Activated T-helper 17 cell treated with anti-CD3 and anti-CD28 coated beads, Interleukin-2, amount 50 U/mL, for 72 hours (primary cell): ENCODE data around the gene QKI. TPM values are rescaled to one million over a fixed set of nuclear protein-coding genes. Genes with fewer than 3 reads are reported as not detected.
A peak's percentile ranks its signal among the peaks of the same experiment; 100 is the strongest.
"Not testable (repeated sequence)": the region's sequence is repeated elsewhere in the genome, so short reads cannot be mapped to it uniquely, and the experiment has no call there.

Experiments used
- ATAC-seq: fragments of 150-1000 bp; cut with Tn5 transposase; replicated peaks from 2 replicates; pipeline ENCODE4 v1.10.0; 2021; ENCODE audit warnings: mild to moderate bottlenecking, moderate library complexity
- H3K27ac Mint-ChIP-seq: one replicate; pipeline ENCODE4 v1.8.0; 2022; ENCODE audit warnings: mixed read lengths
- H3K27me3 Mint-ChIP-seq: one replicate; pipeline ENCODE4 v1.8.0; 2022; ENCODE audit warnings: mixed read lengths
- H3K36me3 Mint-ChIP-seq: one replicate; pipeline ENCODE4 v1.8.0; 2022; ENCODE audit warnings: low read depth, mild to moderate bottlenecking, mixed read lengths
- H3K4me1 Mint-ChIP-seq: one replicate; pipeline ENCODE4 v1.8.0; 2022; ENCODE audit warnings: mixed read lengths
- H3K4me3 Mint-ChIP-seq: one replicate; pipeline ENCODE4 v1.8.0; 2022; ENCODE audit warnings: mild to moderate bottlenecking, mixed read lengths
- H3K9me3 Mint-ChIP-seq: one replicate; pipeline ENCODE4 v1.8.0; 2022; ENCODE audit warnings: mixed read lengths
- total RNA-seq, 2 donors: library from RNA; stranded (reverse); gene quantifications; one replicate each; pipeline ENCODE4 v1.2.3, GENCODE V29; 2022

QKI gene
- total RNA-seq, 2 donors from 2014 or later, result 41.3 to 49.0 TPM

GRCh38 chr6:163459536-163459935 lies 45.0 kb downstream of the QKI start:
- H3K27me3 Mint-ChIP-seq, result no peaks in the 10 kb centered on the region
- H3K9me3 Mint-ChIP-seq, result no peaks in the 10 kb centered on the region
- peak overlapping the region; percentile 84 for H3K4me3 Mint-ChIP-seq
- ATAC-seq, result no peak
- peak overlapping the region; percentile 94 for H3K27ac Mint-ChIP-seq
- H3K36me3 Mint-ChIP-seq, result peaks cover 11% of the 10 kb centered on the region
- peaks cover 61% of the 10 kb centered on the region for H3K4me1 Mint-ChIP-seq

- Mint-ChIP-seq H3K36me3 (peaks cover 17% of the 10 kb centered on the region), H3K4me3 (peak overlapping the region; percentile 84), H3K4me1 (peaks cover 64% of the 10 kb centered on the region), H3K27ac (peak overlapping the region; percentile 94), H3K9me3 (no peaks in the 10 kb centered on the region), H3K27me3 (no peaks in the 10 kb centered on the region)
- peak; percentile 81 for ATAC-seq
Measured at GRCh38 chr6:163460307-163460782, 45.8 kb downstream of the QKI start.

GRCh38 chr6:163461696-163462095 lies 47.2 kb downstream of the QKI start:
- Mint-ChIP-seq H3K27ac (peak overlapping the region; percentile 94), H3K4me3 (peak overlapping the region; percentile 84), H3K9me3 (no peaks in the 10 kb centered on the region), H3K27me3 (no peaks in the 10 kb centered on the region), H3K36me3 (peaks cover 17% of the 10 kb centered on the region), H3K4me1 (peaks cover 60% of the 10 kb centered on the region)
- ATAC-seq, result no peak

GRCh38 chr6:163463180-163463579 lies 48.7 kb downstream of the QKI start:
- ATAC-seq, result peak; percentile 63
- Mint-ChIP-seq H3K27me3 (no peaks in the 10 kb centered on the region), H3K9me3 (no peaks in the 10 kb centered on the region), H3K36me3 (peaks cover 12% of the 10 kb centered on the region), H3K27ac (peak overlapping the region; percentile 94), H3K4me1 (peaks cover 50% of the 10 kb centered on the region), H3K4me3 (peak overlapping the region; percentile 84)

- no peak overlapping the region for H3K4me3 Mint-ChIP-seq
- H3K36me3 Mint-ChIP-seq, result peaks cover 12% of the 10 kb centered on the region
- peak overlapping the region; percentile 94 for H3K27ac Mint-ChIP-seq
- H3K27me3 Mint-ChIP-seq, result no peaks in the 10 kb centered on the region
- ATAC-seq, result no peak
- H3K4me1 Mint-ChIP-seq, result peaks cover 47% of the 10 kb centered on the region
- H3K9me3 Mint-ChIP-seq, result no peaks in the 10 kb centered on the region
Measured at GRCh38 chr6:163463795-163464194, 49.3 kb downstream of the QKI start.

GRCh38 chr6:163466839-163467390 lies 52.4 kb downstream of the QKI start:
- H3K27ac Mint-ChIP-seq, result no peak overlapping the region
- no peaks in the 10 kb centered on the region for H3K27me3 Mint-ChIP-seq
- H3K9me3 Mint-ChIP-seq, result peaks cover 17% of the 10 kb centered on the region
- no peak for ATAC-seq
- H3K4me1 Mint-ChIP-seq, result peaks cover 42% of the 10 kb centered on the region
- H3K4me3 Mint-ChIP-seq, result no peak overlapping the region
- peaks cover 38% of the 10 kb centered on the region for H3K36me3 Mint-ChIP-seq

GRCh38 chr6:163468738-163469137 lies 54.2 kb downstream of the QKI start:
- H3K4me1 Mint-ChIP-seq, result peaks cover 42% of the 10 kb centered on the region
- H3K36me3 Mint-ChIP-seq, result peaks cover 38% of the 10 kb centered on the region
- no peak overlapping the region for H3K27ac Mint-ChIP-seq
- H3K4me3 Mint-ChIP-seq, result no peak overlapping the region
- ATAC-seq, result no peak
- H3K9me3 Mint-ChIP-seq, result peaks cover 17% of the 10 kb centered on the region
- no peaks in the 10 kb centered on the region for H3K27me3 Mint-ChIP-seq

- Mint-ChIP-seq H3K9me3 (peaks cover 17% of the 10 kb centered on the region), H3K36me3 (peaks cover 32% of the 10 kb centered on the region), H3K27ac (no peak overlapping the region), H3K4me3 (no peak overlapping the region), H3K4me1 (peaks cover 35% of the 10 kb centered on the region), H3K27me3 (no peaks in the 10 kb centered on the region)
- no peak for ATAC-seq
Measured at GRCh38 chr6:163469459-163469985, 55.0 kb downstream of the QKI start.

- Mint-ChIP-seq H3K36me3 (peaks cover 26% of the 10 kb centered on the region), H3K27ac (no peak overlapping the region), H3K4me3 (no peak overlapping the region), H3K9me3 (peaks cover 17% of the 10 kb centered on the region), H3K27me3 (no peaks in the 10 kb centered on the region), H3K4me1 (peaks cover 30% of the 10 kb centered on the region)
- ATAC-seq, result no peak
Measured at GRCh38 chr6:163470611-163471010, 56.1 kb downstream of the QKI start.

- Mint-ChIP-seq H3K4me3 (no peak overlapping the region), H3K4me1 (peaks cover 26% of the 10 kb centered on the region), H3K36me3 (peaks cover 40% of the 10 kb centered on the region), H3K9me3 (peaks cover 12% of the 10 kb centered on the region), H3K27ac (no peak overlapping the region), H3K27me3 (no peaks in the 10 kb centered on the region)
- ATAC-seq, result no peak
Measured at GRCh38 chr6:163474581-163474980, 60.1 kb downstream of the QKI start.

- not testable (repeated sequence) for H3K4me3 Mint-ChIP-seq, ATAC-seq, H3K9me3 Mint-ChIP-seq, H3K27ac Mint-ChIP-seq, H3K27me3 Mint-ChIP-seq
- H3K36me3 Mint-ChIP-seq, result peaks cover 39% of the 10 kb centered on the region
- peaks cover 13% of the 10 kb centered on the region for H3K4me1 Mint-ChIP-seq
Measured at GRCh38 chr6:163476946-163477345, 62.4 kb downstream of the QKI start.

GRCh38 chr6:163483107-163483506 lies 68.6 kb downstream of the QKI start:
- no peaks in the 10 kb centered on the region for H3K9me3 Mint-ChIP-seq
- ATAC-seq, result no peak
- no peak overlapping the region for H3K27ac Mint-ChIP-seq

GRCh38 chr6:163485388-163485851 lies 70.9 kb downstream of the QKI start:
- H3K4me3 Mint-ChIP-seq, result no peak overlapping the region
- H3K27ac Mint-ChIP-seq, result no peak overlapping the region
- no peaks in the 10 kb centered on the region for H3K27me3 Mint-ChIP-seq
- ATAC-seq, result no peak
- H3K9me3 Mint-ChIP-seq, result no peaks in the 10 kb centered on the region
- peaks cover 17% of the 10 kb centered on the region for H3K36me3 Mint-ChIP-seq
- peaks cover 26% of the 10 kb centered on the region for H3K4me1 Mint-ChIP-seq

More at GRCh38 chr6:163483107-163483506, 68.6 kb downstream of the QKI start:
- peaks cover 37% of the 10 kb centered on the region for H3K36me3 Mint-ChIP-seq
- H3K4me3 Mint-ChIP-seq, result no peak overlapping the region
- H3K27me3 Mint-ChIP-seq, result no peaks in the 10 kb centered on the region
- H3K4me1 Mint-ChIP-seq, result peaks cover 21% of the 10 kb centered on the region

- no peak overlapping the region for H3K4me3 Mint-ChIP-seq
- ATAC-seq, result no peak
- no peak overlapping the region for H3K27ac Mint-ChIP-seq
- H3K36me3 Mint-ChIP-seq, result peaks cover 6% of the 10 kb centered on the region
- no peaks in the 10 kb centered on the region for H3K27me3 Mint-ChIP-seq
- H3K9me3 Mint-ChIP-seq, result no peaks in the 10 kb centered on the region
- peaks cover 31% of the 10 kb centered on the region for H3K4me1 Mint-ChIP-seq
Measured at GRCh38 chr6:163486821-163487220, 72.3 kb downstream of the QKI start.

- H3K36me3 Mint-ChIP-seq, result peaks cover 6% of the 10 kb centered on the region
- H3K27ac Mint-ChIP-seq, result no peak overlapping the region
- no peaks in the 10 kb centered on the region for H3K27me3 Mint-ChIP-seq
- H3K4me3 Mint-ChIP-seq, result no peak overlapping the region
- no peak for ATAC-seq
- peaks cover 31% of the 10 kb centered on the region for H3K4me1 Mint-ChIP-seq
- H3K9me3 Mint-ChIP-seq, result no peaks in the 10 kb centered on the region
Measured at GRCh38 chr6:163487606-163488005, 73.1 kb downstream of the QKI start.
